Muscle of leg (tissue), 11 donors: ENCODE data around the gene KCNIP3. TPM values are rescaled to one million over a fixed set of nuclear protein-coding genes. Genes with fewer than 3 reads are reported as not detected.

ENCODE experiments used
- DNase-seq: peaks from one replicate; pipeline ENCODE4 v3.0.0; 2013
- H3K27ac ChIP-seq: one replicate; pipeline ENCODE4 v1.5.1; 2013; ENCODE audit warnings: mild to moderate bottlenecking, low read length, control low read depth
- H3K27me3 ChIP-seq: one replicate; pipeline ENCODE4 v1.6.1; 2013; ENCODE audit warnings: low read length; ENCODE audit not compliant: control insufficient read depth, insufficient read depth
- H3K36me3 ChIP-seq: one replicate; pipeline ENCODE4 v1.6.1; 2013; ENCODE audit warnings: low read length; ENCODE audit not compliant: control insufficient read depth, insufficient read depth
- H3K4me1 ChIP-seq: one replicate; pipeline ENCODE4 v1.6.1; 2013; ENCODE audit warnings: low read length; ENCODE audit not compliant: control insufficient read depth, insufficient read depth
- H3K4me3 ChIP-seq: one replicate; pipeline ENCODE4 v1.5.1; 2013; ENCODE audit warnings: low read length, control low read depth
- H3K9me3 ChIP-seq: replicated peaks from 2 replicates; pipeline ENCODE4 v1.6.1; 2013; ENCODE audit warnings: low read depth, low read length; ENCODE audit not compliant: control insufficient read depth
- WGBS: methylation state at CpG from one replicate; pipeline ENCODE4 v1.1.5; 2013; ENCODE audit warnings: missing lambda C conversion rate; ENCODE audit not compliant: insufficient coverage; 5-methylcytosine and 5-hydroxymethylcytosine counted together
- polyA plus RNA-seq, 8 donors: library from polyadenylated mRNA; unstranded; fragments of 120-200 nt; gene quantifications; one replicate each; pipeline versions ENCODE4 v1.2.1 to v1.2.3, GENCODE V29; 2013; ENCODE audit warnings: inconsistent platforms in 1 of 8, low replicate concordance in 1 of 8; ENCODE audit not compliant: insufficient read length in 8 of 8, insufficient read depth in 1 of 8
- total RNA-seq: library from RNA; stranded (reverse); fragments of 120-200 nt; gene quantifications from one replicate; pipeline ENCODE4 v1.2.4, GENCODE V29; 2013

KCNIP3 gene
- total and polyA plus RNA-seq, 9 donors: 5.5 to 8.9 (median 6.9) TPM

GRCh38 chr2:95359501-95359930 is 62.4 kb downstream of the KCNIP3 start:
- H3K9me3 ChIP-seq: no peaks in the 10 kb centered on the region
- peaks cover 10% of the 10 kb centered on the region for H3K4me1 ChIP-seq
- DNase-seq: no peak
- whole genome bisulfite sequencing: 32% methylated on average over 3 of the region's 5 CpGs
- no peak overlapping the region for H3K27ac ChIP-seq
- no peak overlapping the region for H3K4me3 ChIP-seq
- peaks cover 2% of the 10 kb centered on the region for H3K27me3 ChIP-seq
- no peaks in the 10 kb centered on the region for H3K36me3 ChIP-seq

- no peaks in the 10 kb centered on the region for H3K9me3 ChIP-seq
- DNase-seq: no peak
- WGBS: 80% methylated on average over 5 of the region's 9 CpGs
- H3K27ac ChIP-seq: no peak overlapping the region
- H3K27me3 ChIP-seq: peaks cover 2% of the 10 kb centered on the region
- peaks cover 10% of the 10 kb centered on the region for H3K4me1 ChIP-seq
- H3K36me3 ChIP-seq: no peaks in the 10 kb centered on the region
- H3K4me3 ChIP-seq: no peak overlapping the region
Measured at GRCh38 chr2:95361216-95361980, 64.3 kb downstream of the KCNIP3 start.

GRCh38 chr2:95362486-95362885 is 65.3 kb downstream of the KCNIP3 start:
- peaks cover 2% of the 10 kb centered on the region for H3K27me3 ChIP-seq
- no peak for DNase-seq
- 84% methylated on average over 9 of the region's 9 CpGs for WGBS

GRCh38 chr2:95366514-95366913 is 69.4 kb downstream of the KCNIP3 start:
- H3K4me1 ChIP-seq: no peaks in the 10 kb centered on the region
- H3K27ac ChIP-seq: no peak overlapping the region
- H3K9me3 ChIP-seq: no peaks in the 10 kb centered on the region
- no peak overlapping the region for H3K4me3 ChIP-seq
- no peaks in the 10 kb centered on the region for H3K36me3 ChIP-seq
- H3K27me3 ChIP-seq: peaks cover 2% of the 10 kb centered on the region
- no peak for DNase-seq
- no CpG with 5 or more reads among the region's 6 CpGs for WGBS

More at GRCh38 chr2:95362486-95362885, 65.3 kb downstream of the KCNIP3 start:
- peaks cover 10% of the 10 kb centered on the region for H3K4me1 ChIP-seq
- no peaks in the 10 kb centered on the region for H3K36me3 ChIP-seq
- H3K4me3 ChIP-seq: no peak overlapping the region
- no peak overlapping the region for H3K27ac ChIP-seq
- no peaks in the 10 kb centered on the region for H3K9me3 ChIP-seq

GRCh38 chr2:95372216-95372829 is 75.2 kb downstream of the KCNIP3 start:
- no peaks in the 10 kb centered on the region for H3K36me3 ChIP-seq
- WGBS: 92% methylated on average over 6 of the region's 8 CpGs
- H3K27ac ChIP-seq: no peak overlapping the region
- no peak overlapping the region for H3K4me3 ChIP-seq
- H3K9me3 ChIP-seq: no peaks in the 10 kb centered on the region
- peaks cover 5% of the 10 kb centered on the region for H3K4me1 ChIP-seq
- no peaks in the 10 kb centered on the region for H3K27me3 ChIP-seq
- no peak for DNase-seq

GRCh38 chr2:95372845-95373244 is 75.7 kb downstream of the KCNIP3 start:
- peaks cover 5% of the 10 kb centered on the region for H3K4me1 ChIP-seq

GRCh38 chr2:95374029-95374428 is 76.9 kb downstream of the KCNIP3 start:
- 73% methylated on average over 4 of the region's 6 CpGs for WGBS

More at GRCh38 chr2:95372845-95373244, 75.7 kb downstream of the KCNIP3 start:
- Histone ChIP-seq H3K27ac (no peak overlapping the region), H3K36me3 (no peaks in the 10 kb centered on the region), H3K4me3 (no peak overlapping the region), H3K27me3 (no peaks in the 10 kb centered on the region), H3K9me3 (no peaks in the 10 kb centered on the region)
- DNase-seq: no peak
- 90% methylated on average over 8 of the region's 8 CpGs for WGBS

GRCh38 chr2:95374451-95374920 is 77.3 kb downstream of the KCNIP3 start:
- Histone ChIP-seq H3K27me3 (no peaks in the 10 kb centered on the region), H3K27ac (no peak overlapping the region), H3K4me1 (peaks cover 5% of the 10 kb centered on the region), H3K4me3 (no peak overlapping the region), H3K9me3 (no peaks in the 10 kb centered on the region), H3K36me3 (no peaks in the 10 kb centered on the region)
- WGBS: 73% methylated on average over 3 of the region's 11 CpGs
- DNase-seq: no peak

More at GRCh38 chr2:95374029-95374428, 76.9 kb downstream of the KCNIP3 start:
- H3K27me3 ChIP-seq: no peaks in the 10 kb centered on the region
- H3K4me1 ChIP-seq: peaks cover 5% of the 10 kb centered on the region
- no peak overlapping the region for H3K27ac ChIP-seq
- DNase-seq: no peak
- H3K9me3 ChIP-seq: no peaks in the 10 kb centered on the region
- no peaks in the 10 kb centered on the region for H3K36me3 ChIP-seq
- no peak overlapping the region for H3K4me3 ChIP-seq

- H3K27ac ChIP-seq: no peak overlapping the region
- no peaks in the 10 kb centered on the region for H3K27me3 ChIP-seq
- WGBS: 51% methylated on average over 3 of the region's 15 CpGs
- no peak for DNase-seq
- H3K36me3 ChIP-seq: no peaks in the 10 kb centered on the region
- H3K4me1 ChIP-seq: peaks cover 5% of the 10 kb centered on the region
- no peak overlapping the region for H3K4me3 ChIP-seq
- no peaks in the 10 kb centered on the region for H3K9me3 ChIP-seq
Measured at GRCh38 chr2:95374921-95375471, 77.8 kb downstream of the KCNIP3 start.

- H3K27me3 ChIP-seq: no peaks in the 10 kb centered on the region
- H3K4me3 ChIP-seq: no peak overlapping the region
- no peak for DNase-seq
- WGBS: 63% methylated on average over 20 of the region's 21 CpGs
- H3K4me1 ChIP-seq: peaks cover 5% of the 10 kb centered on the region
- no peak overlapping the region for H3K27ac ChIP-seq
- no peaks in the 10 kb centered on the region for H3K36me3 ChIP-seq
- H3K9me3 ChIP-seq: no peaks in the 10 kb centered on the region
Measured at GRCh38 chr2:95375532-95376150, 78.5 kb downstream of the KCNIP3 start.
